K562 (cell line): ENCODE results near the gene SNAPC2. TPM values are rescaled to one million over a fixed set of nuclear protein-coding genes. Genes with fewer than 3 reads are reported as not detected.
A peak's percentile ranks its signal among the peaks of the same experiment; 100 is the strongest.

Experiments
- BACH1 ChIP-seq: fragments of 200-800 bp; sonication (Bioruptor generic); IDR thresholded peaks from 2 replicates; pipeline ENCODE4 v1.6.1; 2016; ENCODE audit warnings: missing genetic modification characterization, missing compliant biosample characterization
- BRD9 ChIP-seq: fragments of 450-650 bp; IDR thresholded peaks from 2 replicates; pipeline ENCODE4 v1.6.1; 2018; ENCODE audit warnings: low read depth; ENCODE audit not compliant: partially characterized antibody
- ELF2 ChIP-seq: fragments of 250-450 bp; sonication (Bioruptor Pico); IDR thresholded peaks from 2 replicates; pipeline ENCODE4 v1.5.0; 2021; ENCODE audit warnings: mild to moderate bottlenecking
- GATAD2A ChIP-seq: fragments of 450-650 bp; IDR thresholded peaks from 2 replicates; pipeline ENCODE4 v1.6.1; 2017
- IRF2 ChIP-seq: sonication (generic); formaldehyde crosslinking; IDR thresholded peaks from 2 replicates; pipeline ENCODE4 v1.8.1; 2022; ENCODE audit warnings: mild to moderate bottlenecking, missing genetic modification reagents
- KDM1A ChIP-seq, 2 experiments: fragments of 450-650 bp; IDR thresholded peaks; 2 replicates each; pipeline ENCODE4 v1.6.1; 2016; ENCODE audit warnings: mild to moderate bottlenecking in 2 of 2
- NFXL1 ChIP-seq: fragments of 450-650 bp; formaldehyde crosslinking; IDR thresholded peaks from 2 replicates; pipeline ENCODE4 v1.4.0; 2021; ENCODE audit warnings: mild to moderate bottlenecking
- PHF20 ChIP-seq: fragments of 450-650 bp; IDR thresholded peaks from 2 replicates; pipeline ENCODE4 v1.6.1; 2018; ENCODE audit not compliant: partially characterized antibody
- PRMT5 ChIP-seq: sonication (generic); formaldehyde crosslinking; IDR thresholded peaks from 2 replicates; pipeline ENCODE4 v1.5.0; 2020; ENCODE audit warnings: missing genetic modification reagents
- RBFOX2 ChIP-seq: fragments of 200-400 bp; formaldehyde crosslinking; IDR thresholded peaks from 2 replicates; pipeline ENCODE4 v1.6.1; 2017; ENCODE audit warnings: low read depth, mild to moderate bottlenecking, low read length, moderate library complexity
- RBM34 ChIP-seq: fragments of 200-400 bp; formaldehyde crosslinking; IDR thresholded peaks from 2 replicates; pipeline ENCODE4 v1.6.1; 2018; ENCODE audit warnings: low read length, borderline replicate concordance; ENCODE audit not compliant: insufficient read depth
- RCOR1 ChIP-seq, 2 experiments: IDR thresholded peaks; 2 replicates each; pipeline ENCODE4 v1.6.1; 2012; ENCODE audit warnings: low read depth in 2 of 2, low read length in 2 of 2, borderline replicate concordance in 1 of 2, improper control_type of control experiment in 1 of 2
- RNF219 ChIP-seq: fragments of 250-450 bp; sonication (Bioruptor Pico); IDR thresholded peaks from 2 replicates; pipeline ENCODE4 v1.5.0; 2022; ENCODE audit warnings: mild to moderate bottlenecking
- SIX5 ChIP-seq, 2 experiments: IDR thresholded peaks; 2 replicates each; pipeline ENCODE4 v1.6.1; 2011; ENCODE audit warnings: low read length in 2 of 2, borderline replicate concordance in 1 of 2, low read depth in 1 of 2, mild to moderate bottlenecking in 1 of 2, moderate library complexity in 1 of 2; ENCODE audit not compliant: insufficient read depth in 1 of 2
- SRF ChIP-seq, 2 experiments: fragments of 250-450, 450-650 bp in 1 of 2; sonication (Bioruptor Pico) in 1 of 2; sonication (generic) in 1 of 2; formaldehyde crosslinking; IDR thresholded peaks; 2 replicates each; pipeline versions ENCODE4 v1.5.0 to v1.5.1; 2020 to 2022; ENCODE audit warnings: mild to moderate bottlenecking in 1 of 2, missing genetic modification reagents in 1 of 2
- SRSF3 ChIP-seq: fragments of 200-400 bp; formaldehyde crosslinking; IDR thresholded peaks from 2 replicates; pipeline ENCODE4 v1.6.1; 2016; ENCODE audit warnings: mild to moderate bottlenecking, low read length, moderate library complexity; ENCODE audit not compliant: insufficient read depth
- TFAP4 ChIP-seq: sonication (generic); formaldehyde crosslinking; IDR thresholded peaks from 2 replicates; pipeline ENCODE4 v1.8.0; 2022; ENCODE audit warnings: missing genetic modification reagents, mild to moderate bottlenecking, moderate library complexity, borderline replicate concordance
- U2AF1 ChIP-seq: fragments of 200-400 bp; formaldehyde crosslinking; optimal IDR thresholded peaks from 2 replicates; pipeline ENCODE3; 2017; ENCODE audit warnings: mild to moderate bottlenecking, low read depth, low read length, moderate library complexity
- ZC3H11A ChIP-seq: IDR thresholded peaks from 2 replicates; pipeline ENCODE4 v1.6.1; 2012; ENCODE audit warnings: low read depth, low read length, improper control_type of control experiment
- ZFP1 ChIP-seq: fragments of 450-650 bp; formaldehyde crosslinking; IDR thresholded peaks from 2 replicates; pipeline ENCODE4 v1.4.0; 2020; ENCODE audit warnings: mild to moderate bottlenecking, mixed read lengths
- ZNF197 ChIP-seq: fragments of 200-800 bp; sonication (Bioruptor generic); IDR thresholded peaks from 2 replicates; pipeline ENCODE4 v1.6.1; 2016; ENCODE audit warnings: low read depth, missing genetic modification characterization, missing compliant biosample characterization
- ZNF217 ChIP-seq: sonication (generic); formaldehyde crosslinking; IDR thresholded peaks from 2 replicates; pipeline ENCODE4 v1.8.0; 2022; ENCODE audit warnings: mild to moderate bottlenecking, missing genetic modification reagents
- ZNF444 ChIP-seq: fragments of 250-450 bp; sonication (Bioruptor Pico); IDR thresholded peaks from 2 replicates; pipeline ENCODE4 v1.4.0; 2020; ENCODE audit warnings: mild to moderate bottlenecking, moderate library complexity
- ZNF551 ChIP-seq: fragments of 250-450 bp; sonication (Bioruptor Pico); IDR thresholded peaks from 2 replicates; pipeline ENCODE4 v1.5.0; 2021; ENCODE audit warnings: mild to moderate bottlenecking, moderate library complexity
- ZNF764 ChIP-seq: fragments of 250-450 bp; sonication (Bioruptor Pico); IDR thresholded peaks from 2 replicates; pipeline ENCODE4 v1.4.0; 2020; ENCODE audit warnings: low read depth, mild to moderate bottlenecking, moderate library complexity
- polyA plus RNA-seq, 8 experiments: library from polyadenylated mRNA; depleted of rRNA in 4 of 8; stranded (reverse) in 5 of 8; unstranded in 3 of 8; fragments of >200 nt; fragmentation: Nextera tagmentation in 2 of 8; fragmentation: Illumina TruSeq in 1 of 8; extraction: Ambion mirVana in 2 of 8; extraction: Trizol in 1 of 8; gene quantifications; 2 replicates each; pipeline versions ENCODE4 v1.2.1 to v1.2.3, GENCODE V29; 2011 to 2014; ENCODE audit warnings: inconsistent platforms in 1 of 8, missing spikeins in 1 of 8
- total RNA-seq, 7 experiments: library from RNA; depleted of rRNA in 6 of 7; stranded (reverse); fragments of >200 nt in 6 of 7; fragmentation: Illumina TruSeq in 2 of 7; extraction: Trizol in 2 of 7; gene quantifications; 2 replicates each; pipeline versions ENCODE4 v1.2.1 to v1.2.3, GENCODE V29; 2011 to 2021; ENCODE audit warnings: low replicate concordance in 1 of 7
- TF ChIP-seq, protein P1 (sequence below): sonication (generic); formaldehyde crosslinking; IDR thresholded peaks from 2 replicates; pipeline ENCODE4 v1.8.1; 2023; ENCODE audit warnings: mild to moderate bottlenecking, missing genetic modification reagents

Gene SNAPC2
- total and polyA plus RNA-seq, 9 of the 15 experiments (the other 6 are each of a cell fraction or from before 2014, with no cell fraction given) = 0.59 to 45.1 (median 15.3) TPM

- TF ChIP-seq BRD9 = no peak
- TF ChIP-seq GATAD2A = no peak
- TF ChIP-seq ZNF764 (CRISPR knock-in tag) = no peak
- no peak for TF ChIP-seq ELF2
- no peak for TF ChIP-seq PRMT5 (CRISPR knock-in tag)
- TF ChIP-seq SIX5 (IDR thresholded peaks at IDR 0.05; ENCODE audit: borderline replicate concordance in 1 of 2, insufficient read depth in 1 of 2, low read depth in 1 of 2, low read length in 2 of 2) = no peak
- TF ChIP-seq RCOR1 (IDR thresholded peaks at IDR 0.05; ENCODE audit: borderline replicate concordance in 1 of 2, low read depth in 2 of 2, low read length in 2 of 2) = peak in 1 of 2 experiments; percentile 68; a peak in 1 of 4 replicates
- no peak for TF ChIP-seq SRF (CRISPR knock-in tag; IDR thresholded peaks at IDR 0.05)
- no peak for TF ChIP-seq BACH1 (tag)
- no peak for TF ChIP-seq ZNF444 (CRISPR knock-in tag)
- no peak for TF ChIP-seq ZNF551 (CRISPR knock-in tag)
- TF ChIP-seq ZNF197 (CRISPR knock-in tag) = no peak
- TF ChIP-seq RNF219 (CRISPR knock-in tag) = no peak
- no peak for TF ChIP-seq ZFP1 (CRISPR knock-in tag)
- no peak for TF ChIP-seq ZC3H11A
- TF ChIP-seq U2AF1 = no peak
- no peak for TF ChIP-seq RBM34
- no peak for TF ChIP-seq IRF2 (CRISPR knock-in tag)
- TF ChIP-seq NFXL1 (CRISPR knock-in tag) = no peak
- no peak for TF ChIP-seq ZNF217
- peak; percentile 65 for TF ChIP-seq RBFOX2
- TF ChIP-seq PHF20 = no peak
- peak; percentile 75 for TF ChIP-seq TFAP4 (CRISPR knock-in tag)
- TF ChIP-seq SRSF3 = no peak
- TF ChIP-seq KDM1A (IDR thresholded peaks at IDR 0.05) = no peak
- TF ChIP-seq, protein P1, sequence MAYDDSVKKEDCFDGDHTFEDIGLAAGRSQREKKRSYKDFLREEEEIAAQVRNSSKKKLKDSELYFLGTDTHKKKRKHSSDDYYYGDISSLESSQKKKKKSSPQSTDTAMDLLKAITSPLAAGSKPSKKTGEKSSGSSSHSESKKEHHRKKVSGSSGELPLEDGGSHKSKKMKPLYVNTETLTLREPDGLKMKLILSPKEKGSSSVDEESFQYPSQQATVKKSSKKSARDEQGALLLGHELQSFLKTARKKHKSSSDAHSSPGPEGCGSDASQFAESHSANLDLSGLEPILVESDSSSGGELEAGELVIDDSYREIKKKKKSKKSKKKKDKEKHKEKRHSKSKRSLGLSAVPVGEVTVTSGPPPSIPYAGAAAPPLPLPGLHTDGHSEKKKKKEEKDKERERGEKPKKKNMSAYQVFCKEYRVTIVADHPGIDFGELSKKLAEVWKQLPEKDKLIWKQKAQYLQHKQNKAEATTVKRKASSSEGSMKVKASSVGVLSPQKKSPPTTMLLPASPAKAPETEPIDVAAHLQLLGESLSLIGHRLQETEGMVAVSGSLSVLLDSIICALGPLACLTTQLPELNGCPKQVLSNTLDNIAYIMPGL (CRISPR knock-in tag) = peak; percentile 77; the same call in 1 of the 2 replicates
Measured at GRCh38 chr19:7925171-7925851, 5.2 kb downstream of the SNAPC2 start (continued).
